Epidermal melanocyte (primary cell): ENCODE measurements around the gene TSPAN1.

Experiments
- DNase-seq: peaks from one replicate; pipeline ENCODE4 v3.0.0; 2011; ENCODE audit warnings: low spot score; ENCODE audit not compliant: insufficient read length

Gene TSPAN1

GRCh38 chr1:46187106-46187869 lies 12.4 kb downstream of the TSPAN1 start:
- DNase-seq: no peak

- peak; percentile 90 for DNase-seq
These were observed 13.6 kb downstream of the TSPAN1 start for GRCh38 chr1:46188295-46189030.

- no peak for DNase-seq
These were observed 15.7 kb downstream of the TSPAN1 start for GRCh38 chr1:46190539-46190938.

- no peak for DNase-seq
These were observed 16.3 kb downstream of the TSPAN1 start for GRCh38 chr1:46191033-46191701.

- no peak for DNase-seq
These were observed 17.3 kb downstream of the TSPAN1 start for GRCh38 chr1:46192171-46192570.

- peak; percentile 11 for DNase-seq
These were observed 18.4 kb downstream of the TSPAN1 start for GRCh38 chr1:46193285-46193684.

GRCh38 chr1:46193984-46194570 lies 19.2 kb downstream of the TSPAN1 start:
- peak; percentile 13 for DNase-seq

GRCh38 chr1:46194641-46195193 lies 19.8 kb downstream of the TSPAN1 start:
- no peak for DNase-seq

GRCh38 chr1:46196609-46197008 lies 21.7 kb downstream of the TSPAN1 start:
- DNase-seq: no peak

GRCh38 chr1:46197560-46197963 lies 22.7 kb downstream of the TSPAN1 start:
- DNase-seq: no peak

GRCh38 chr1:46197964-46198811 lies 23.3 kb downstream of the TSPAN1 start, which contains the start of gene POMGNT1:
POMGNT1 (minus strand) TSS chr1:46198434; CDS start chr1:46197821, 613 bp downstream.
- peak; percentile 84 for DNase-seq

GRCh38 chr1:46199233-46199749 lies 24.4 kb downstream of the TSPAN1 start:
- no peak for DNase-seq

GRCh38 chr1:46203738-46204405 lies 29.0 kb downstream of the TSPAN1 start:
- no peak for DNase-seq

- DNase-seq: no peak
These were observed 29.5 kb downstream of the TSPAN1 start for GRCh38 chr1:46204406-46204742.

GRCh38 chr1:46205141-46205540 lies 30.3 kb downstream of the TSPAN1 start:
- DNase-seq: no peak

- DNase-seq: peak; percentile 58
These were observed 30.9 kb downstream of the TSPAN1 start for GRCh38 chr1:46205791-46206190.

- no peak for DNase-seq
These were observed 31.5 kb downstream of the TSPAN1 start for GRCh38 chr1:46206399-46206798.

GRCh38 chr1:46210561-46210960 lies 35.7 kb downstream of the TSPAN1 start:
- DNase-seq: no peak

- no peak for DNase-seq
These were observed 36.2 kb downstream of the TSPAN1 start for GRCh38 chr1:46211051-46211450.

GRCh38 chr1:46215504-46215903 lies 40.6 kb downstream of the TSPAN1 start:
- DNase-seq: no peak
